ENCODE measurements around the gene CAMK2B. TPM values are rescaled to one million over a fixed set of nuclear protein-coding genes. Genes with fewer than 3 reads are reported as not detected.

Gene CAMK2B
- total and polyA plus RNA-seq, 2 of the 13 experiments (the other 11 are each of a cell fraction or from before 2014, with no cell fraction given): 0.27 to 0.48 TPM

- TF ChIP-seq, protein P1, sequence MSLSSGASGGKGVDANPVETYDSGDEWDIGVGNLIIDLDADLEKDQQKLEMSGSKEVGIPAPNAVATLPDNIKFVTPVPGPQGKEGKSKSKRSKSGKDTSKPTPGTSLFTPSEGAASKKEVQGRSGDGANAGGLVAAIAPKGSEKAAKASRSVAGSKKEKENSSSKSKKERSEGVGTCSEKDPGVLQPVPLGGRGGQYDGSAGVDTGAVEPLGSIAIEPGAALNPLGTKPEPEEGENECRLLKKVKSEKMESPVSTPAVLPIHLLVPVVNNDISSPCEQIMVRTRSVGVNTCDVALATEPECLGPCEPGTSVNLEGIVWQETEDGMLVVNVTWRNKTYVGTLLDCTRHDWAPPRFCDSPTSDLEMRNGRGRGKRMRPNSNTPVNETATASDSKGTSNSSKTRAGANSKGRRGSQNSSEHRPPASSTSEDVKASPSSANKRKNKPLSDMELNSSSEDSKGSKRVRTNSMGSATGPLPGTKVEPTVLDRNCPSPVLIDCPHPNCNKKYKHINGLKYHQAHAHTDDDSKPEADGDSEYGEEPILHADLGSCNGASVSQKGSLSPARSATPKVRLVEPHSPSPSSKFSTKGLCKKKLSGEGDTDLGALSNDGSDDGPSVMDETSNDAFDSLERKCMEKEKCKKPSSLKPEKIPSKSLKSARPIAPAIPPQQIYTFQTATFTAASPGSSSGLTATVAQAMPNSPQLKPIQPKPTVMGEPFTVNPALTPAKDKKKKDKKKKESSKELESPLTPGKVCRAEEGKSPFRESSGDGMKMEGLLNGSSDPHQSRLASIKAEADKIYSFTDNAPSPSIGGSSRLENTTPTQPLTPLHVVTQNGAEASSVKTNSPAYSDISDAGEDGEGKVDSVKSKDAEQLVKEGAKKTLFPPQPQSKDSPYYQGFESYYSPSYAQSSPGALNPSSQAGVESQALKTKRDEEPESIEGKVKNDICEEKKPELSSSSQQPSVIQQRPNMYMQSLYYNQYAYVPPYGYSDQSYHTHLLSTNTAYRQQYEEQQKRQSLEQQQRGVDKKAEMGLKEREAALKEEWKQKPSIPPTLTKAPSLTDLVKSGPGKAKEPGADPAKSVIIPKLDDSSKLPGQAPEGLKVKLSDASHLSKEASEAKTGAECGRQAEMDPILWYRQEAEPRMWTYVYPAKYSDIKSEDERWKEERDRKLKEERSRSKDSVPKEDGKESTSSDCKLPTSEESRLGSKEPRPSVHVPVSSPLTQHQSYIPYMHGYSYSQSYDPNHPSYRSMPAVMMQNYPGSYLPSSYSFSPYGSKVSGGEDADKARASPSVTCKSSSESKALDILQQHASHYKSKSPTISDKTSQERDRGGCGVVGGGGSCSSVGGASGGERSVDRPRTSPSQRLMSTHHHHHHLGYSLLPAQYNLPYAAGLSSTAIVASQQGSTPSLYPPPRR (CRISPR knock-in tag; IDR thresholded peaks at IDR 0.05; ENCODE audit: borderline replicate concordance): peak; percentile 40; the same call in 1 of the 2 replicates
- TF ChIP-seq FIP1L1 (IDR thresholded peaks at IDR 0.05; ENCODE audit: borderline replicate concordance, insufficient read depth, low read depth, low read length) (no peak), ZNF841 (CRISPR knock-in tag; IDR thresholded peaks at IDR 0.05; ENCODE audit: borderline replicate concordance) (no peak; the same call in 1 of the 2 replicates), ZFX (CRISPR knock-in tag; IDR thresholded peaks at IDR 0.05; ENCODE audit: low read depth) (peak; percentile 83), HOXD1 (CRISPR knock-in tag; IDR thresholded peaks at IDR 0.05) (0 out of 2 replicates have a peak, but pooled peaks have one; percentile 66), ZNF451 (CRISPR knock-in tag; IDR thresholded peaks at IDR 0.05) (peak; percentile 82; the same call in 1 of the 2 replicates), TARDBP (CRISPR knock-in tag; IDR thresholded peaks at IDR 0.05) (no peak), HOXA7 (CRISPR knock-in tag; IDR thresholded peaks at IDR 0.05) (no peak), ZNF557 (CRISPR knock-in tag; IDR thresholded peaks at IDR 0.05) (peak; percentile 92; the same call in 1 of the 2 replicates), HMGA1 (CRISPR knock-in tag; conservative IDR thresholded peaks at IDR 0.05) (no peak), HBP1 (CRISPR knock-in tag; IDR thresholded peaks at IDR 0.05; ENCODE audit: low read depth) (no peak), NRL (CRISPR knock-in tag; IDR thresholded peaks at IDR 0.05; ENCODE audit: borderline replicate concordance) (peak; percentile 90), ATF6 (CRISPR knock-in tag; conservative IDR thresholded peaks at IDR 0.05) (no peak), HNRNPUL1 (IDR thresholded peaks at IDR 0.05; ENCODE audit: low read depth, low read length) (no peak), ZNF101 (CRISPR knock-in tag; IDR thresholded peaks at IDR 0.05; ENCODE audit: borderline replicate concordance, low read depth) (no peak), NR2F1 (CRISPR knock-in tag; IDR thresholded peaks at IDR 0.05) (no peak), SP2 (CRISPR knock-in tag; IDR thresholded peaks at IDR 0.05) (no peak), SUZ12 (IDR thresholded peaks at IDR 0.05; ENCODE audit: low read depth, low read length) (no peak), NFKBIZ (CRISPR knock-in tag; IDR thresholded peaks at IDR 0.05) (0 out of 2 replicates have a peak, but pooled peaks have one; percentile 54), SCMH1 (CRISPR knock-in tag; IDR thresholded peaks at IDR 0.05; ENCODE audit: borderline replicate concordance) (no peak), RCOR2 (CRISPR knock-in tag; IDR thresholded peaks at IDR 0.05) (no peak), KAT8 (CRISPR knock-in tag; IDR thresholded peaks at IDR 0.05) (peak; percentile 66; the same call in 1 of the 2 replicates), KLF13 (CRISPR knock-in tag; IDR thresholded peaks at IDR 0.05) (peak; percentile 85; the same call in 1 of the 2 replicates)
These were observed 104.1 kb downstream of the CAMK2B start (continued) for GRCh38 chr7:44221231-44221791.
